GM21528 (cell line): ENCODE results near the gene MRPL23.

Experiments used
- ATAC-seq: cut with Tn5 transposase; IDR thresholded peaks from one replicate; pipeline ENCODE4 v1.9.1; 2021; ENCODE audit warnings: mild to moderate bottlenecking, moderate library complexity; ENCODE audit not compliant: unreplicated experiment, low FRiP score

The MRPL23 gene

DNA sequence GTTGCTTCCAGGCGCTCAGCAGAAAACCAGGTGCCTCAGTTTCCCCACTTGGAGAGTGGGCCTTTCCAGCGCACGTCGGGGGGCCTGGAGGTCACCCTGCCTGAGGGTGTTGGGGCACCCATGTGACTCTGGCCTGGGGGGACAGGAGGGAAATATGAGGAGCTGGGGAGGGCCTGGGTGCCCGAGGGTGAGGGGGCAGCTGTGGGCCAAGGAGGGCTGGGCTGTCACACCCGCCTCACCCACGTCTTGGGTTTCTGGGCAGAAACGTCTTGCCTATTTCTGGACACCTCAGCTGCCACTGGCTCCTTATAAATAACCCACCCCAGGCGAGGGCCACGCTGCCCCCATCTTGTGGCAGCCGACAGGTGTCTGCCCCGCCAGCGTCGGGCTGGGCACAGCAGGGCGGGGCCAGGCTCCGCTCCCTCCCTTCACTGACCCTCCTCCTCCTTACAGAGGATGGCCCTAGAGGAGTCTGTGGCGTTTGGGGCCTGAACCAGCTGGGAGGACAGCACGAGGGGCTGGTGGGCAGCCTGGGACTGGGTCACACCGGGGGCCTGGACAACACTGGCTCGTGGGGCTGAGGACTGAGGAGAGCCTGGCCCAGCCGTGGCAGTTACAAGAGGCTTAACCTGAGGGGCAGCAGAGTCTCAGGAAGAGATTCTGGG is 26.1 kb upstream of the MRPL23 start:
- ATAC-seq = no peak

DNA sequence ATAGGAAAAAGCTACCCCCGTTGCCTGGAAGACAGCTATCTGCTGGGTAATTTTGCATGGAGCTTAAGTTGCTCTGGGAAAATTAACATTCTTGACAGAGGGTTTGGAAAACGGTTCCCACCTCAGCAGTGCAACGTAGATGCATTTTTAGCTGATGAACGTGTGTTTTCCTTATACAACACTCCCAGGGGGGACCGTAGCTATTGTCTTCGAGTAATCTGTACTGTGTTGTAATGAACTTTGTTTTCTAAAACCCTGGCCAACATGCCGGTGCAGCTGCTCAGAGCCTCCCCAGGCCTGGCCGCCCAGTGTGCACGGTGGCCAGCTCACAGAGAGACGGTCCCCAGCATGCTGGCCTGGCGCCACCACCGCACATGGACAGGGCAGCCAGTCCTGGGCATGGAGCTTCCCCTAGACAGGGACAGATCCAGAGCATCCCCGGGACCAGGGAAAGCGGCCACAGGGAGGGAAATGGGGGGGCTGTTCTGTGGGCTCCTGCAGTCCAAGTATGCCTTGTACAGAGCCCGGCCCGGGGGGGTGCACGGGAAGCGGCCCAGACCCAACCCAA is 25.5 kb upstream of the MRPL23 start:
- ATAC-seq = no peak

DNA sequence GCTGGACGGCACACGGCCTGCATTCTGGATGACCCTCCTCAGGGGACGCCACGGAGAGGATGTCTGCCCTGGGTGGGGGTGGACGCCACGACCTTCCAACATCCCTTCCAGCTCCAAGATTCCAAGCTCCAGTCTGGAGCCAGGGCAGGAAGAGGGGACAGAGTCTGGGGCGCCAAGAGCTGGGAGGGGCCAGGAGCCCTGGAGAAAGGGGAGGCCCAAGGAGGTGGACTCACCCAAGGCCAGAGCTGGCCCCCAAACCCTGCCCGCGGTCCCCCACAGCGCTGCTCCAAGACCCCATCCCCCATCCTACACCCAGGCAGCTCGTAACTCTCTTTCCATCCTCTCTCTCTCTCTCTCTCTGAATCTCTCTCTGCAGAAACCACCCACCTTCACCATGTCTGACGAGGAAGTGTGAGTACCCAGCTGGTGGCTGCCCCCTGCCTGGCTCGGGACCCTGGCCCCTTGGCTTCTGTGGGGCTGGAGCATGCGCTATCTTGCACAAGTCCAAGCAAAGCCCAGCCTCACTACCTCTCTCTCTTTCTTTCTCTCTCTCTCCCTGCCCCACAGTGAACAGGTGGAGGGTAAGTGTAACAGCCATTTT is 24.6 kb upstream of the MRPL23 start:
- no peak for ATAC-seq

GRCh38 chr11:1923201-1923956 is 23.8 kb upstream of the MRPL23 start:
- no peak for ATAC-seq

DNA sequence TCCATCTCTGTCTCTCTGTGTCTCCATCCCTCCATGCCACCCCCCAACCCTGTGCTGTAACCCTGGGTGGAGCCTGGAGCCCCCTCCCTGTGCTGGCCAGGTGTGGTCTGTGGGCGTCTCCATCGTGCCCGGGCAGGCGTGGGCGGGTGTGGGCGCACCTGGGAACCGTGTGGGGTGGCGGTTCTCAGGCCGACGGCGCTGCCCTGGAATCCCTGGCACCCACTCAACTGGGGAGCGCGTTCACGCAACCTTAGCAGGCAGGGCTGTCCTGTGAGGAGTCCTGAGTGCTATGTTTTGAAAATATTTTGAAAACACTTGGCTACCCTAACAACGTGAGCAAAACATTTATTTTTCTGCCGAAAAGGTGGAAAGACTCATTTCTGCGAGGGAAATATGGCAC is 23.0 kb upstream of the MRPL23 start:
- ATAC-seq = no peak

DNA sequence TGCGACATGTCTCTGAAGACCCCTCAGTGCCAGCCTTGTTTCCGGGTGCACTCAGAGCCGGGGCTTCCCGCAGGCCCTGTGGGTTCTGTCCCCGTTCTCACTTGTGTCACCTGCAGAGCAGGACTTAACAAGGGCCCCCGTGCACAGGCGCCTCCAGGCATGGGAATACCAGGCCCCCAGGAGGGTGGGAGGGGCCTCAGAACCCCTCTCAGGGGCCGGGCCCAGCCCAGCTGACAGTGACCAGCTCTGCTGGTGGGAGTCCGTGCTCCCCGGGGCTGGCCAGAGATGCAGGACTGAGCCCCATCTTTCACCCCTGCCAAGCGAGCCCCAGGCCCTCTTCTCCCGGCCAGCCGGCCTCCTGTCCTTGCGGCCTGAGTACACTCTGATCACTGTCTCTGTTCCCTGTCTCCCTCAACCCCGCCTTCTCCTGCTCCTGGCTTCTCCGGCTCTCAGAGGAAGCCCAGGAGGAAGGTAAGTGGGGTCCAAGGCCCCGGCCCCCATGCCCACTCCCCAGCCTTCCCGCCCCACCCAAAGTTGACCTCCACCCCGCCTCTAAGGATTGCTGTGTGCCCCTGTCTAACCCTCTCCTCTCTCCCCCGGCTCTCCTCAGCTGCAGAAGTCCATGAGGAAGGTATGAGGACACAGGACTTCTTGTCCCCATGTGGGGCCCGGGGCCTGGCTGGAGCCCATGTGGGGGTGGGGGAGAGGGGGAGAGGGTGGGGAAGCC is 22.3 kb upstream of the MRPL23 start:
- ATAC-seq = no peak

- no peak for ATAC-seq
Measured at GRCh38 chr11:1925373-1926155, 21.6 kb upstream of the MRPL23 start.

DNA sequence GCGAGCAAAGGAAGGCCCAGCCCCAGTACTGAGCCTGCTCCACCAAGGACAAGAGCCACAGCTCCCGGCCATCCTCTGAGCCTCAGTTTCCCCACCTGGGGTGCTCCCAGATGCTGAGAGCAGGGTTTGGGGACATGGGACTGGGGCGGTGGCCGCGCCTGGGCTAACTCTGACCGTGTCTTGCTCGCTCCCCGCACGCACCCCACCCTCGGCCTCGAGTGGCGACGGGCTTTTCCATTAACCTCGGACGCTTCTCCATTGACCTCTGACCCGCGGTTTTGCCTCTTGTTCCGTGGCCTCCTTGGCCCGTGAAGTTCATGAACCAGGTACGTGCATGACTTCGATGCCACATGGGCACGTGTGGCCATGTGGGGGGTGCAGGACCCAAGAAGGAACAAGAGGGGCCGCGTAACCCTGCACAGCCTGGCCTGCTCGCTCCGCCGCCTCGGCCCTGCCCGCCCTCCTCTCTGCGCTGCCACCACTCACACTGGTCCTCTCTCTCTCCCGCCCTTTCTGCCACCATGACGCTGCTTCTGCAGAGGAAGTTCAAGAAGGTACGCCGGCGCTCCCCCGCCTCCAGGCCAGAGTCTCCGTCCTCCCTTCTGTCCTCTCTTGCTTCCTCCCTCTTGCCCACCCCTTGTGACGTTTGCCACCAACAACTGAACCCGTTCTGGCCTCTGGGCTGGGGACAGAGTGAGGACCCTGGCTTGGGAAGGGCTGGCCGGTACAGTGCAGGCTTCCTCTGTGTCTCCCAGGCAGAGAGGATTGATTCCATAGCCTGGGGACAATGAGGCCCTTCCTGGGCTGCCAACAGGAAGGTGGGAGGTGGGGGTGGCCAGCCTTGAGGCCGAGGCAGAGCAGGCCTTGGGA is 20.7 kb upstream of the MRPL23 start:
- ATAC-seq = no peak

- no peak for ATAC-seq
Measured at GRCh38 chr11:1927026-1927847, 19.9 kb upstream of the MRPL23 start.

GRCh38 chr11:1927848-1928469 is 19.2 kb upstream of the MRPL23 start:
- ATAC-seq = no peak

GRCh38 chr11:1928470-1928890 is 18.7 kb upstream of the MRPL23 start:
- no peak for ATAC-seq

GRCh38 chr11:1928891-1929541 is 18.1 kb upstream of the MRPL23 start:
- ATAC-seq = no peak

DNA sequence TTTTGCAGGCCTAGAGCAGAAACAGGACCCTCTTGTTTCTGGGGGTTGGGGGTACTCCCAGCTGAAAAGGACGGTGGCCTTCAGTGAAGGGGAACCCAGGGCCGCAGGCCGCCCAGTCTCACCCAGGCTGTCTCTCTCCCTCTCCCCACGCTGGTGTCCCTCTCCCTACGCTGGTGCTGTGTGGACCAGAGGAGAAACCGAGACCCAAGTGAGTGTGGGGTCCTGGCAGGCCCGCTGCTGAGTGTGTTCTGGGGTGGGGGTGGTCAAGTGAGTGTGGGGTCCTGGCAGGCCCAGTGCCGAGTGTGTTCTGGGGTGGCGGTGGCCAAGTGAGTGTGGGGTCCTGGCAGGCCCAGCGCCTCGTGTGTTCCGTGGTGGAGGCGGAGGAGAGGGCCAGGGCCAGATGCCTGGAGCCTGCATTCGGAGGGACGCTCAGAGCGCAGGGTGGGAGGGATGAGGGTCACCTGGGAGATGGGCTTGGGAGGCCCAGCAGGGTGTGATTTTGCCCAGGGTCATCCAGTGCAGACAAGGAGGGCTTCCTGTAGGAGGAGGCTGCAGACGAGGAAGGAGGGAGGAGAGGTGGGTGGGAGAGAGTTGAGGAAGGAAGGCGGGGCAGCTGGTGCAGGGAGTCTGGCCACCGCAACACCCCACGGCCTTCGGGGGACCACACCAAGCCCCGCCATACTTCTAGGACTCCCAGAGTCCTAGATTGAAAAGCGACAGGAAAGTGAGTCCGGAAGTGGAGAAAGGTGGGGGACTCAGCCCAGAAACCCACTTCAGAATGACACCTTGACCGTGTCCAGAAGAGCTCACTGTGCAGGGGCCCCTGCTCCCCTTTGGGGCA is 17.3 kb upstream of the MRPL23 start:
- ATAC-seq = no peak

- ATAC-seq = no peak
Measured at GRCh38 chr11:1930462-1930830, 16.7 kb upstream of the MRPL23 start.

DNA sequence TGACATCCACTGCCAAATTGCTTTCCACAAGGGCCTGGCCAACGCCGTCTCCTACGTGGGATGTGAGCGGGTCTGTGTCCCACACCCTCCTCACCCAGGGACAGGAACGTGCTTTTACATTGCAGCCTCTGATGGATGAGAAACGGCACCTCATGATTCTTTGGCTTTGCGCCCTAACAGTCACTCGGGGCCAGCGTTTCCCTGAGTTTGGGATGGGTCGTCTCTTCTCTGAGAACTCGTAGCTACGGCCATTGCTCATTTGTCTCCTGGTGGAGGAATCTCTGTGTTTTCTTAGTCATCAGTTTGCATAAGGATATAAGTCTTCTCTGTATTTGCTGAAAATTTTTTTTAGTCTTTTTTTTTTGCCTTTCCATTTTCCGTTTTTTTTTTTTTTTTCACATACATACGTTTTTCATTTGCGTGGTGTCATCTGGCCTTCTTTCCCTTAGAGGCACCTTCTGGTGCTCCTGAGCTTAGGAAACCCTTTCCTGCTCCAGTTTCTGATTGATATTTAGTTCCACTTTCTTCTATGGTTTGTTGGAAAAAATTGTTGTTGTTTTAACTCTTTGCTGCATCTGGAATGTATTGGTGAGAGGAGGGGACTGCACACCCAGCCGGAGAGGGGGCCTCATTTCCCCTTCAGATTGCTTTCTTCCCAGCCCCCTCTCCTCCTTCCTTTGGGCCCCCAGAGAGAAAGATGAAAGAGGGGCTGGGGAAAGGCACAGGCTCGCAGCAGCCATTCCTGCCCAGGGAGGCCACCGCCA is 15.6 kb upstream of the MRPL23 start:
- no peak for ATAC-seq

- no peak for ATAC-seq
Measured at GRCh38 chr11:1932105-1932480, 15.0 kb upstream of the MRPL23 start.
